Amygdala (tissue), 56 donors: Measurements from ENCODE around the gene ZNF778.
"Not testable (repeated sequence)": the region's sequence is repeated elsewhere in the genome, so short reads cannot be mapped to it uniquely, and the experiment has no call there.

Source experiments
- DNase-seq, 56 donors: peaks; one replicate each; lab custom pipeline; 2025; lab: John Stamatoyannopoulos, UW

The ZNF778 gene

GRCh38 chr16:89179656-89180315 lies 37.7 kb upstream of the ZNF778 start:
- no peak for DNase-seq

- DNase-seq: no peak
Observed at GRCh38 chr16:89183463-89183862, 34.0 kb upstream of the ZNF778 start.

GRCh38 chr16:89183975-89184676 lies 33.4 kb upstream of the ZNF778 start:
- no peak for DNase-seq

GRCh38 chr16:89184677-89184932 lies 32.9 kb upstream of the ZNF778 start:
- DNase-seq: no peak

GRCh38 chr16:89184933-89185794 lies 32.3 kb upstream of the ZNF778 start:
- no peak for DNase-seq

- DNase-seq: not testable (repeated sequence)
Observed at GRCh38 chr16:89185887-89186592, 31.5 kb upstream of the ZNF778 start.

- not testable (repeated sequence) for DNase-seq
Observed at GRCh38 chr16:89186593-89187031, 30.9 kb upstream of the ZNF778 start.

GRCh38 chr16:89187032-89187769 lies 30.3 kb upstream of the ZNF778 start:
- DNase-seq: no peak

GRCh38 chr16:89187770-89188392 lies 29.6 kb upstream of the ZNF778 start:
- DNase-seq: no peak

- not testable (repeated sequence) for DNase-seq
Observed at GRCh38 chr16:89188471-89189357, 28.8 kb upstream of the ZNF778 start.

- DNase-seq: no peak
Observed at GRCh38 chr16:89189358-89190025, 28.0 kb upstream of the ZNF778 start.

- DNase-seq: no peak
Observed at GRCh38 chr16:89190150-89190958, 27.1 kb upstream of the ZNF778 start.

GRCh38 chr16:89191033-89191900 lies 26.2 kb upstream of the ZNF778 start:
- no peak for DNase-seq

- no peak for DNase-seq
Observed at GRCh38 chr16:89191901-89192185, 25.7 kb upstream of the ZNF778 start.

GRCh38 chr16:89192186-89192955 lies 25.1 kb upstream of the ZNF778 start:
- DNase-seq: peak in 9 of 56 donors; percentile 8 to 71 (median 37)
